Urinary bladder (tissue), 4 donors: ENCODE data around the gene NDST1. TPM values are rescaled to one million over a fixed set of nuclear protein-coding genes. Genes with fewer than 3 reads are reported as not detected.
"Not testable (repeated sequence)": the region's sequence is repeated elsewhere in the genome, so short reads cannot be mapped to it uniquely, and the experiment has no call there.

Source experiments
- DNase-seq: peaks from one replicate; pipeline ENCODE4 v3.0.0-alpha.2; 2015; ENCODE audit errors: extremely low spot score
- H3K27ac ChIP-seq: one replicate; pipeline ENCODE4 v1.5.1; 2013; ENCODE audit warnings: low read depth, mild to moderate bottlenecking, moderate library complexity
- H3K36me3 ChIP-seq: one replicate; pipeline ENCODE4 v1.6.1; 2013; ENCODE audit warnings: mild to moderate bottlenecking, moderate library complexity; ENCODE audit not compliant: insufficient read depth
- H3K4me1 ChIP-seq: one replicate; pipeline ENCODE4 v1.6.1; 2013; ENCODE audit warnings: mild to moderate bottlenecking, moderate library complexity; ENCODE audit not compliant: insufficient read depth
- H3K4me3 ChIP-seq: one replicate; pipeline ENCODE4 v1.5.1; 2013; ENCODE audit warnings: low read depth, low read length
- WGBS: extraction: QIAGEN DNeasy Blood & Tissue Kit; methylation state at CpG from one replicate; pipeline ENCODE4 v1.1.7; 2013; 5-methylcytosine and 5-hydroxymethylcytosine counted together
- polyA plus RNA-seq: library from polyadenylated mRNA; stranded (reverse); fragments of 200-250 nt; gene quantifications from one replicate; pipeline ENCODE4 v1.2.3, GENCODE V29; 2013
- total RNA-seq: library from RNA; depleted of rRNA; stranded (reverse); fragments of >200 nt; gene quantifications from one replicate; pipeline ENCODE4 v1.2.3, GENCODE V29; 2014
- donor health status: healthy with polysubstance abuse.
- donor health status: healthy.

The NDST1 gene
- total and polyA plus RNA-seq, 2 donors: 27.1 to 37.5 TPM

DNA sequence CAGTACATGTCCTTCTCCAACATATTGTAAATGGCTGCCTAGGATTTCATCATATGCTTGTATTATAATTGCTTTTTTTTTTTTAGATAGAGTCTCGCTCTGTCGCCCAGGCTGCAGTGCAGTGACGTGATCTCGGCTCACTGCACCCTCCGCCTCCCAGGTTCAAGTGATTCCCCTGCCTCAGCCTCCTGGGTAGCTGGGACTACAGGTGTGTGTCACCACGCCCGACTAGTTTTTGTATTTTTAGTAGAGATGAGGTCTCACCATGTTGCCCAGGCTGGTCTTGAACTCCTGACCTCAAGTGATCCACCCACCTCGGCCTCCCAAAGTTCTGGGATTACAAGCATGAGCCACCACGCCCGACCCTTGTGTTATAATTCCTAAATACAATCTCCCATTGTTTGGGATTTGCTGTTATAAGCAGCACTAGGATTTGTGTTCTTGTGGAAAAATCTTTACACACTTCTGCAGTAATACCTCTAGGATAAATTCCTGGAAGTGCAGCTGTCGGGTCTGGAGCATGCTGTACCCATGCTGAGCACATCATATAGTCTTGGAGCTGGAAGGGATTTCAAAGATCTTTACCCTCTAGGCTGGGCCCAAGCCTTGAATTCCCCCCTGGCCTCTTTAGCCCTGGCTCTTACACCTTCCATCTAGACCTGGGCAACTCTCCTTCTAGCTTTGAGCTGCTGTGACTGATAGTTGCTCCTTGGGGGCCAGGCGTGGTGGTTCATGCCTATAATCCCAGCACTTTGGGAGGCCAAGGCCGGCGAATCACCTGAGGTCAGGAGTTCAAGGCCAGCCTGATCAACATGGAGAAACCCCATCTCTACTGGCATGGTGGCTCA, 11.0 kb downstream of the NDST1 start:
- not testable (repeated sequence) for H3K4me1 ChIP-seq, DNase-seq, H3K27ac ChIP-seq, H3K36me3 ChIP-seq, H3K4me3 ChIP-seq
- 90% methylated on average over 14 of the region's 14 CpGs for WGBS

DNA sequence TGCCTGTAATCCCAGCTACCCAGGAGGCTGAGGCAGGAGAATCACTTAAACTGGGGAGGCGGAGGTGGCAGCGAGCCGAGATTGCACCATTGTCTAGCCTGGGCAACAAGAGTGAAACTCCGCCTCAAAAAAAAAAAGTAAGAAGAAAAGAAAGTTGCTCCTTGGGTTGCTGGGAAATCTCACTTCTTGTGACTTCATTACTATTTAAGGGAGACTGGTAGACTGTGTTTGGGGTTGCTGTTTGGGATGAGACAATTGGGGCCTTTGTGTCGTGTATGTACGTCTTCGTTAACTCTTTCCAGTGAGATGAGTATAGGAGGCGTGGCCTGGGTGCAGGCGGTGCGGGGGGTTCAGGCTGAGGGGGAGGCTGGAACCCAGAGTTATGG, 11.6 kb downstream of the NDST1 start:
- Histone ChIP-seq H3K27ac (no peak overlapping the region), H3K4me3 (no peak overlapping the region), H3K4me1 (no peaks in the 10 kb centered on the region), H3K36me3 (no peaks in the 10 kb centered on the region)
- 82% methylated on average over 10 of the region's 10 CpGs for whole genome bisulfite sequencing
- DNase-seq: no peak

DNA sequence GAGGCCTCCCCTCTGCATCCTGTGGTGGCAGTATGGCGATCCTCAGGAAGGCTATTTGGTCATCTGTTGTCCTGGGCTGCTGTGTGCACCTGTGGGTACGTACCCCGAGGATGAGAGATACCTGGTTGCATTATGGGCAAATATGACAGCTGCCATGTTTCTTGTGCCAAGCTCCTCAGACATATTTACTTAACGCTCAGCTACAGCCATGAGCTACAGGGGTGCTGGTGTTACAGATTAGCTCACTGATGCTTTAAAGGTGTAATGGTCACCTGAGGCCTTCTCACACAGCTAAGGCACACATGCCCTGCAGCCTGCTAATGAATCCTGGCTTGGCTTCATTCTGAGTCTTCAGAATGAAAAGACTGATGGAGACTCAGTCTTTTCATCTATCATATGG, 12.0 kb downstream of the NDST1 start:
- WGBS: 92% methylated on average over 4 of the region's 4 CpGs
- Histone ChIP-seq H3K4me1 (no peaks in the 10 kb centered on the region), H3K4me3 (no peak overlapping the region), H3K36me3 (no peaks in the 10 kb centered on the region), H3K27ac (no peak overlapping the region)
- DNase-seq: no peak

DNA sequence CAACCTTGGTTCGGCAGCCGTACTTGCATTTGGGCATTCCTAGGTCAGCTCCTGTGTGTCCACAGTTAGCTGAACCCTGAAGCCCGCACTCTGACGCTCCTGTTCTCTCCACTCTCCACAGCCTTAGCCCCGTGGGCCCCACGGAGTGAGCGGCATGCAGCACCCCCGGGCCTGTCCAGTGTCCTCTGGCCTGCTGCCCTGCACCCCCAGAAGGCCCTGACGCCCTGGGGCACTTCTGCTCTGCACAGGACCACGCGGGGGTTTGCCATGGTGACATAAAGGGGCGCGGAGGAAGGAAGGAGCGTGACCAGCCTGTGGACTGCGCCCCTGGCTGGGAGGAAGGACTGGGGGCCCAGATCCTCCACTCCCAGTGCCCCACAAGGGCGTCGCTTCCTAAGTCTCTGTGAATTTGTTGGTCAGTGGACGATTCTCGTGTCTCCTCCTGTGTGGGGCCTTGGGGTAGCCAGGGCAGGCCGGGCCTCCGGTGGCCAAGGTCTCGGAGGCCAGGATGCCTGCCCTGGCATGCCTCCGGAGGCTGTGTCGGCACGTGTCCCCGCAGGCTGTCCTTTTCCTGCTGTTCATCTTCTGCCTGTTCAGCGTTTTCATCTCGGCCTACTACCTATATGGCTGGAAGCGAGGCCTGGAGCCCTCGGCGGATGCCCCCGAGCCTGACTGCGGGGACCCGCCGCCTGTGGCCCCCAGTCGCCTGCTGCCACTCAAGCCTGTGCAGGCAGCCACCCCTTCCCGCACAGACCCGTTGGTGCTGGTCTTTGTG, 13.0 kb downstream of the NDST1 start:
- Histone ChIP-seq H3K4me3 (no peak overlapping the region), H3K4me1 (no peaks in the 10 kb centered on the region), H3K27ac (no peak overlapping the region), H3K36me3 (no peaks in the 10 kb centered on the region)
- WGBS: 83% methylated on average over 38 of the region's 38 CpGs
- DNase-seq: no peak

DNA sequence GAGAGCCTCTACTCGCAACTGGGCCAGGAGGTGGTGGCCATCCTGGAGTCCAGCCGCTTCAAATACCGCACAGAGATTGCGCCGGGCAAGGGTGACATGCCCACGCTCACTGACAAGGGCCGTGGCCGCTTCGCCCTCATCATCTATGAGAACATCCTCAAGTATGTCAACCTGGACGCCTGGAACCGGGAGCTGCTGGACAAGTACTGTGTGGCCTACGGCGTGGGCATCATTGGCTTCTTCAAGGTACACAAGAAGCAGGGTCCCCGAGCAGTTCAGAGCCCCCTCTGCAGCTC, 13.5 kb downstream of the NDST1 start:
- no peak overlapping the region for H3K27ac ChIP-seq
- 93% methylated on average over 14 of the region's 14 CpGs for WGBS
- no peaks in the 10 kb centered on the region for H3K4me1 ChIP-seq
- no peak overlapping the region for H3K4me3 ChIP-seq
- no peaks in the 10 kb centered on the region for H3K36me3 ChIP-seq
- no peak for DNase-seq

DNA sequence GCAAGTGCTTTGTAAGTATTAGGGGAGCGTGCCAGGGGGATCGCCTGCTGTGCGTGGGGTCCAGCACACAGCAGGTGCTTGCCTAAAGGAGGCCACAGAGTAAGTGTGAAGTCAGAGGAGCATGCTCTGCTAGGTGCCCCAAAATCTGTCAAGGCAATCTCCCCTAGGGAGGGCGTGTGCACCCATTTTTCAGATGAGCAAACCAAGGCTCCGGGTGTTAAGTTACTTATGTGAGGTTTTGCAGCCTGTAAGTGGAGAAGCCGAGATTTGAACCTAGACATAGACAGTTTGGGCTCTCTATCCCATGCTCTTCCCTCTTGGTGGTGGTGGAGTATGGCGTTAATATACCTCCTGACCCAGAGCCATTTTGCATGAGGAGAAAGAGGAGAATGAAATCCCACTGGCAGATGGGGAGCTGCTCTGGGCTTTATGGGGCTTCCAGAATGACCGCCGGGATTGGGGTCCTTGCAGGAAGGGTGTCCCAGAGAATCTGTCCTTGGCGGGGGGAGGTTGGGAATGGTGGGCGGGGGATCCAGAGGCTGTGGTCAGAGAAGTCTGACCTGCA, 14.1 kb downstream of the NDST1 start:
- Histone ChIP-seq H3K4me3 (no peak overlapping the region), H3K36me3 (no peaks in the 10 kb centered on the region), H3K27ac (no peak overlapping the region), H3K4me1 (no peaks in the 10 kb centered on the region)
- 95% methylated on average over 11 of the region's 11 CpGs for WGBS
- no peak for DNase-seq

DNA sequence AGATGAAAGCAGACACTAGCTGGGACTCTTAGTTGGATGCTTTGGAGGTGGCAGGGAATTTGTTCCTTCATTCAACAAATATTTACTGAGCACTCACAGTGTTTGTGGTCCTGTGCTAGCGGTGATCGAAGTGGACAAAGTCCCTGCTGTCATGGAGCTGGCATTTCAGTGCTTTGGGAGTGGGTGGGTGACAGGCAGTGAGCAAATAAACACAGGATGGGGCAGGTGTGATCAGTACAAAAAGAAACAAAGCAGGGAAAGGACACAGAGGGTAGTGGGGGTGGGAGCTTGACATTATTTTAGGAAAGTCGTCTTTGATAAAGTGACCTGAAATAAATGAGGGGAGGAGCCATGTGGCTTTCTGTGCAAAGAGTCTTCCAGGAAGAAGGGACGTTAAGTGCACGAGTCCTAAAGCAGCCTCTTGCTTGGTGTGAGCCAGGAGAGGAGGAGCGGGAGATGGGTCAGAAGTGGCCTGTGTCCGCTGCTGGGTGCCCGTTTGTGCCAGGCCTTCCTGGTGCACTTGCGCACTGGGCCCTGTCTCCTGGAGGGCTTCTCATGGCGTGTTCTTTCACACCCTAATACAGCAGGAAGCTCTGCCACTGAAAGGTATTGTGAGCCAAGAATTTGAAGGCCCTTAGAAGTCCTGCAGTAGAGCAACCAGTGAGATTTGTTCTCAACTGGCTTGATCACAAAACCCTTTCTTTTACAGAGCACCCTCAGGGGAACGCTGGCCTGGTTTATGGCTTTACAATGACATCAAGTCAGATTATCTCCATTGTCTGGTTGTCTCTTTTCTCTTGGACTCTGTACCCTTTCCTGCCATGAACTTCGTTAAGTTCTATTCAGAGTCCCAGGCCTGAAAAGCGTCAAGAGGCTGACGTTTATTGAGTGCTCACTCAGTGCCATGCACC, 14.8 kb downstream of the NDST1 start:
- Histone ChIP-seq H3K4me3 (no peak overlapping the region), H3K27ac (no peak overlapping the region), H3K36me3 (no peaks in the 10 kb centered on the region), H3K4me1 (no peaks in the 10 kb centered on the region)
- no peak for DNase-seq
- 71% methylated on average over 14 of the region's 14 CpGs for WGBS

DNA sequence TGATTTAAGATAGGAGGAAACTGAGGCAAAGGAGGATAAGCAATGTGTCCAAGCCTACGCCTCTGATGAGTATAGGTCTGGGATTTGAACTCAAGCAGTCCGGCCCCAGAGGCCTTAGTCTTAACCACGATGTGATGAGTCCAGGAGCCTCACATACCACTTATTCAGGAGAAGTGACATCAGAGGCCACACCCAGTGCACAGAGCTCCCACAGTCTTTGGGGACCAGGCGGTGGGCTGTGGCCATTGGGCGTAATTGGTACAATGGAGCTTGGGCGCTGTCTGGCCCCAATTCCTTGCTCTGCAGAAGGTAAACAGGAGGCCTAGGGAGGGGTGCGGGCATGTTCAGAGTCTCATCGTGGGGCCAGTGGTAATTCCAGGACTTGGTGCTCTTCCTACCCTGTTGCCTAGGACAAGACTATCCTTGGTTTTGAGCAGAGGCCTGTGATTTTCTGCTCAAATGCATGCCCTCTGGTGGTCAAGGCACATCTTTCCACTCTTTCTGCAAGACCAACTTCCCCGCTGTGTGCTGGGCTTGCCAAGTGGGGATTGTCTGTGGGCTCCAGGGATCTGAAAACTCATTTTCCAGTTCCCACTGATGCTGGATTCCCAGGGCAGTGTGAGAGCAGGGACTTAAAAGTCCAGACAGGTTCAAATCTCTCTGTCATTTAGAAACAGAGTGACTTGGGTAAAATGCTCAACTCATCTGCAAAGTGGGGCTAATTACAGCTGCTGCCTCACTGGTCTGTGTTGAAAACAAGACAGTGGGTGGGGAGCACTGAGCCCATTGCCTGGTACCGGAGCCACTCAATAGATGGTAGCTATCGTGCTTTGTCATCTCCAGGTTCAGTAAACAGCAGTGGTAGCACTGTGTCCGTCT, 15.8 kb downstream of the NDST1 start:
- no peaks in the 10 kb centered on the region for H3K4me1 ChIP-seq
- H3K4me3 ChIP-seq: no peak overlapping the region
- H3K36me3 ChIP-seq: no peaks in the 10 kb centered on the region
- WGBS: 69% methylated on average over 12 of the region's 12 CpGs
- H3K27ac ChIP-seq: no peak overlapping the region
- no peak for DNase-seq

DNA sequence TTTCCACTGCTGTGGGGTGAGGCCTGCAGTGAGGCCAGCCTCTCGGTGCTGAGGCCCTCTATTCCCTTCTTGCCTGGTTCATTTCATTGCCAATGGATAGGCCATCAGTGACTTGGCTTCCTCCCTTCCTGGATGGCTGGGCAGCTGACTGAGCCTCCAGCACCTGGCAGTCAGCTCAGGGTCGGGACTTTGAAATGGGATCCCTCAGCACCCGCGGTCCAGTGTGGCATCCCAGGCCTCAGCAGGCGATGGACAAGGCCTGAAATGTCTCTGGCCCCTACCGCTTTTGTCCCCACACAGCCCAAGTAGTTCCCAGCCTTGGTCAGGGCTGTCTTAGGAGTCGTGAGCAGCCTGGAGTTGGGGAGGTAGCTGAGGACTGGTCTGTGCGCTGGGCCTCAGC, 17.2 kb downstream of the NDST1 start:
- DNase-seq: no peak
- 79% methylated on average over 8 of the region's 8 CpGs for WGBS
- Histone ChIP-seq H3K4me1 (no peaks in the 10 kb centered on the region), H3K4me3 (no peak overlapping the region), H3K36me3 (no peaks in the 10 kb centered on the region), H3K27ac (no peak overlapping the region)

DNA sequence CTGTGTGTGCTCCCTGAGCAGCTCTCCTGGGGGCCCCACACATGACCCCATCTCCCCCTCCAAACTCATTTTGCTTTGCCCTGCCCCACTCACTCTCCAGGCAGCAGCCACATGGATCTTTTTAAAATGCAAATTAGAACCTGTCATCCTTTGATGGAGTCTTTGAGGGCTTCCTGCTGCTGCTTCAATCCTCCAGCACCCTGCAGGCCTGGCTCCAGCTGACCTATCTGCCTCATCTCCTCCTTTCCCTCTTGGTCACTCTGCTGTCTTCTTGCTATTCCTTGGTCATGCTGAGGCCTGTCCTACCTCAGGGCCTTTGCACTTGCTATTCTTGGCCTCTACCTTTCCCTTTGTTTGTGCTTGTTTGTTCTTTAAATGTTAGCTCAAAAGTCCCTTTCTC, 17.9 kb downstream of the NDST1 start:
- no peaks in the 10 kb centered on the region for H3K36me3 ChIP-seq
- H3K4me1 ChIP-seq: no peaks in the 10 kb centered on the region
- no peak overlapping the region for H3K27ac ChIP-seq
- no peak overlapping the region for H3K4me3 ChIP-seq
- DNase-seq: no peak

DNA sequence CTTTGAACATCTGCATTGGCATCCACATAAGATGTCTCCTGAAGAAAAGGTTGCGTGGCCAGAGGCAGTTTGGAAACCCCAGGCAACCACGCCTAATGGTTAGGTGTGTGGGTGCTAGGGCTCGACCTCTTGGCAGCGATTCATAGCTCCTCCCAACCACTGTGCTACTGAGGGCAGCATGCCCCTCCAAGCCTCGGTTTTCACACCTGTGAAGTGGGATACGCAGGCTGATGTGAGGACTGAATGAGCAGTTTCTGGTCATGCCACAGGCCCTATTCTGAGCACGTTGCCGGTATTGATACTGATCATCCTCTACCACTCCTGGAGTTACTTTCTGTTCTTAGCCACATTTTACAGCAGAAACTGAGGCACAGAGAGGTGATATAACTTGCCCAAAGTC, 19.1 kb downstream of the NDST1 start:
- H3K4me1 ChIP-seq: no peaks in the 10 kb centered on the region
- no peaks in the 10 kb centered on the region for H3K36me3 ChIP-seq
- DNase-seq: no peak
- WGBS: 91% methylated on average over 8 of the region's 8 CpGs
- H3K27ac ChIP-seq: no peak overlapping the region
- no peak overlapping the region for H3K4me3 ChIP-seq

DNA sequence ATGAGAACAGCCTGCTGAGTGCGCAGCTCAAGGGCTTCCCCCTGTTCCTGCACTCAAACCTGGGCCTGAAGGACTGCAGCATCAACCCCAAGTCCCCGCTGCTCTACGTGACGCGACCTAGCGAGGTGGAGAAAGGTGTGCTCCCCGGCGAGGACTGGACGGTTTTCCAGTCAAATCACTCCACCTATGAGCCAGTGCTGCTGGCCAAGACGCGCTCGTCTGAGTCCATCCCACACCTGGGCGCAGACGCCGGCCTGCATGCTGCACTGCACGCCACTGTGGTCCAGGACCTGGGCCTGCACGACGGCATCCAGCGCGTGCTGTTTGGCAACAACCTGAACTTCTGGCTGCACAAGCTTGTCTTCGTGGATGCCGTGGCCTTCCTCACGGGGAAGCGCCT, 19.9 kb downstream of the NDST1 start:
- no peaks in the 10 kb centered on the region for H3K4me1 ChIP-seq
- WGBS: 94% methylated on average over 24 of the region's 24 CpGs
- H3K27ac ChIP-seq: no peak overlapping the region
- no peaks in the 10 kb centered on the region for H3K36me3 ChIP-seq
- no peak for DNase-seq
- no peak overlapping the region for H3K4me3 ChIP-seq
